ENCODE measurements around the gene SLC44A1. TPM values are rescaled to one million over a fixed set of nuclear protein-coding genes. Genes with fewer than 3 reads are reported as not detected.

Gene SLC44A1
- total and polyA plus RNA-seq, 2 of the 13 experiments (the other 11 are each of a cell fraction or from before 2014, with no cell fraction given) = 21.4 to 40.8 TPM

DNA sequence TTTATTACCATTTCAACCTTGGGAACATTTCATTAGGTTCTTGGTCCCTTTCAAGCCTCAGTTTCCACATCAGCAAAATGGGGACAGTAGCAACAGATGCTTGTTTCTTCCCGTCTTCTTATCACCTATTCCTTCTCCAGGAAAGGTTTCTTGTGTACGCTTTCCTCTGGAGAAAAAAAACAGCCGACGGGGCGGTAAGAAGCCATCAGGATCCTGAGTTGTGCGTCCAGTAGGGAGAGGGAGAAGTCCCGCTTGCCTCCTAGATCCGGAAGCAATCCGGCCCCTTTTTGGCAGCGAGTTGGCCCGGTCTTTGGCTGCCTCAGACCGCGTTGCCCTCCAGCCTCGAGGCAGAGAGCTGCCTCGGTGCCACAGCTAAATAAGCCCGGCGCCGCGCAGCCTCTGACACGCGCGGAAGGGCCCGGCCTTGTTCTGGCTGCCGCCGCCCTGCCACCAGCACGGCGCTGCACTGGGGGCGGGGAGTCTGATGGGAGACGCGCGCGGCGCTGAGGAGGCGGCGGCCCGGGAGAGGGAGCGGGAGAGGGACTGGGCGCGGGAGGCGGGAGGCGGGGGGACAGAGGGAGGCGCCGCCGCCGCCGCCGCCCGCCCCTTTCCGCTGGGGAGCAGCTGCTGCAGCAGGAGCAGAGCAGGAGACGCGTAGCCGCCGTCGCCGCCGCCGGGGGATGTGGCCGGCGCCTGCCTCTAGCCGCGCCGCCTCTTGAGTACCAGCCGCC is at the start of gene SLC44A1 (continued):
- TF ChIP-seq, protein P1, sequence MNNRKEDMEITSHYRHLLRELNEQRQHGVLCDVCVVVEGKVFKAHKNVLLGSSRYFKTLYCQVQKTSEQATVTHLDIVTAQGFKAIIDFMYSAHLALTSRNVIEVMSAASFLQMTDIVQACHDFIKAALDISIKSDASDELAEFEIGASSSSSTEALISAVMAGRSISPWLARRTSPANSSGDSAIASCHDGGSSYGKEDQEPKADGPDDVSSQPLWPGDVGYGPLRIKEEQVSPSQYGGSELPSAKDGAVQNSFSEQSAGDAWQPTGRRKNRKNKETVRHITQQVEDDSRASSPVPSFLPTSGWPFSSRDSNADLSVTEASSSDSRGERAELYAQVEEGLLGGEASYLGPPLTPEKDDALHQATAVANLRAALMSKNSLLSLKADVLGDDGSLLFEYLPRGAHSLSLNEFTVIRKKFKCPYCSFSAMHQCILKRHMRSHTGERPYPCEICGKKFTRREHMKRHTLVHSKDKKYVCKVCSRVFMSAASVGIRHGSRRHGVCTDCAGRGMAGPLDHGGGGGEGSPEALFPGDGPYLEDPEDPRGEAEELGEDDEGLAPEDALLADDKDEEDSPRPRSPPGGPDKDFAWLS (CRISPR knock-in tag; IDR thresholded peaks at IDR 0.05; ENCODE audit: borderline replicate concordance) = 0 out of 2 replicates have a peak, but pooled peaks have one; percentile 88
- peak; percentile 99 for TF ChIP-seq SMAD1 (CRISPR knock-in tag; IDR thresholded peaks at IDR 0.05; ENCODE audit: borderline replicate concordance, low read depth)
- peak; percentile 93; the same call in 1 of the 2 replicates for TF ChIP-seq ZNF124 (CRISPR knock-in tag; IDR thresholded peaks at IDR 0.05)
- TF ChIP-seq ZNF883 (CRISPR knock-in tag; IDR thresholded peaks at IDR 0.05; ENCODE audit: not compliant biosample characterization) = peak; percentile 81
- peak; percentile 98; the same call in 1 of the 2 replicates for TF ChIP-seq ZNF614 (CRISPR knock-in tag; IDR thresholded peaks at IDR 0.05; ENCODE audit: borderline replicate concordance)
- no peak for TF ChIP-seq ARID2 (CRISPR knock-in tag; IDR thresholded peaks at IDR 0.05; ENCODE audit: borderline replicate concordance)
- 0 out of 2 replicates have a peak, but pooled peaks have one; percentile 80 for TF ChIP-seq ZNF367 (CRISPR knock-in tag; IDR thresholded peaks at IDR 0.05; ENCODE audit: borderline replicate concordance)
- no peak for TF ChIP-seq SYNCRIP (IDR thresholded peaks at IDR 0.05; ENCODE audit: insufficient read depth, low read depth, low read length)
- TF ChIP-seq ZNF879 (CRISPR knock-in tag; IDR thresholded peaks at IDR 0.05) = no peak
- TF ChIP-seq MAFK (conservative IDR thresholded peaks at IDR 0.05 in 1 of 2, IDR thresholded peaks at IDR 0.05 in 1 of 2; ENCODE audit: low read length in 2 of 2) = no peak
- TF ChIP-seq, protein P2, sequence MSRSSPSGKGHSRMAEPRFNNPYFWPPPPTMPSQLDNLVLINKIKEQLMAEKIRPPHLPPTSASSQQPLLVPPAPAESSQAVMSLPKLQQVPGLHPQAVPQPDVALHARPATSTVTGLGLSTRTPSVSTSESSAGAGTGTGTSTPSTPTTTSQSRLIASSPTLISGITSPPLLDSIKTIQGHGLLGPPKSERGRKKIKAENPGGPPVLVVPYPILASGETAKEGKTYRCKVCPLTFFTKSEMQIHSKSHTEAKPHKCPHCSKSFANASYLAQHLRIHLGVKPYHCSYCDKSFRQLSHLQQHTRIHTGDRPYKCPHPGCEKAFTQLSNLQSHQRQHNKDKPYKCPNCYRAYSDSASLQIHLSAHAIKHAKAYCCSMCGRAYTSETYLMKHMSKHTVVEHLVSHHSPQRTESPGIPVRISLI (CRISPR knock-in tag; IDR thresholded peaks at IDR 0.05; ENCODE audit: borderline replicate concordance) = peak; percentile 89
- TF ChIP-seq, protein P3, sequence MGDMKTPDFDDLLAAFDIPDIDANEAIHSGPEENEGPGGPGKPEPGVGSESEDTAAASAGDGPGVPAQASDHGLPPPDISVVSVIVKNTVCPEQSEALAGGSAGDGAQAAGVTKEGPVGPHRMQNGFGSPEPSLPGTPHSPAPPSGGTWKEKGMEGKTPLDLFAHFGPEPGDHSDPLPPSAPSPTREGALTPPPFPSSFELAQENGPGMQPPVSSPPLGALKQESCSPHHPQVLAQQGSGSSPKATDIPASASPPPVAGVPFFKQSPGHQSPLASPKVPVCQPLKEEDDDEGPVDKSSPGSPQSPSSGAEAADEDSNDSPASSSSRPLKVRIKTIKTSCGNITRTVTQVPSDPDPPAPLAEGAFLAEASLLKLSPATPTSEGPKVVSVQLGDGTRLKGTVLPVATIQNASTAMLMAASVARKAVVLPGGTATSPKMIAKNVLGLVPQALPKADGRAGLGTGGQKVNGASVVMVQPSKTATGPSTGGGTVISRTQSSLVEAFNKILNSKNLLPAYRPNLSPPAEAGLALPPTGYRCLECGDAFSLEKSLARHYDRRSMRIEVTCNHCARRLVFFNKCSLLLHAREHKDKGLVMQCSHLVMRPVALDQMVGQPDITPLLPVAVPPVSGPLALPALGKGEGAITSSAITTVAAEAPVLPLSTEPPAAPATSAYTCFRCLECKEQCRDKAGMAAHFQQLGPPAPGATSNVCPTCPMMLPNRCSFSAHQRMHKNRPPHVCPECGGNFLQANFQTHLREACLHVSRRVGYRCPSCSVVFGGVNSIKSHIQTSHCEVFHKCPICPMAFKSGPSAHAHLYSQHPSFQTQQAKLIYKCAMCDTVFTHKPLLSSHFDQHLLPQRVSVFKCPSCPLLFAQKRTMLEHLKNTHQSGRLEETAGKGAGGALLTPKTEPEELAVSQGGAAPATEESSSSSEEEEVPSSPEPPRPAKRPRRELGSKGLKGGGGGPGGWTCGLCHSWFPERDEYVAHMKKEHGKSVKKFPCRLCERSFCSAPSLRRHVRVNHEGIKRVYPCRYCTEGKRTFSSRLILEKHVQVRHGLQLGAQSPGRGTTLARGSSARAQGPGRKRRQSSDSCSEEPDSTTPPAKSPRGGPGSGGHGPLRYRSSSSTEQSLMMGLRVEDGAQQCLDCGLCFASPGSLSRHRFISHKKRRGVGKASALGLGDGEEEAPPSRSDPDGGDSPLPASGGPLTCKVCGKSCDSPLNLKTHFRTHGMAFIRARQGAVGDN (CRISPR knock-in tag; IDR thresholded peaks at IDR 0.05) = peak; percentile 97
- TF ChIP-seq RFX5 (IDR thresholded peaks at IDR 0.05; ENCODE audit: low read depth, low read length) = no peak
- no peak for TF ChIP-seq NFATC3 (CRISPR knock-in tag; IDR thresholded peaks at IDR 0.05)
- TF ChIP-seq CHD2 (IDR thresholded peaks at IDR 0.05; ENCODE audit: low read depth, low read length) = peak; percentile 64; the same call in 1 of the 2 replicates
- no peak for TF ChIP-seq SMARCE1 (IDR thresholded peaks at IDR 0.05; ENCODE audit: borderline replicate concordance)
- TF ChIP-seq, protein P4, sequence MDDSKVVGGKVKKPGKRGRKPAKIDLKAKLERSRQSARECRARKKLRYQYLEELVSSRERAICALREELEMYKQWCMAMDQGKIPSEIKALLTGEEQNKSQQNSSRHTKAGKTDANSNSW (CRISPR knock-in tag; IDR thresholded peaks at IDR 0.05; ENCODE audit: borderline replicate concordance) = peak; percentile 78; the same call in 1 of the 2 replicates
- no peak for TF ChIP-seq ZNF75D (CRISPR knock-in tag; IDR thresholded peaks at IDR 0.05; ENCODE audit: borderline replicate concordance)
- TF ChIP-seq ZNF354B (CRISPR knock-in tag; IDR thresholded peaks at IDR 0.05) = no peak
- TF ChIP-seq MZF1 (CRISPR knock-in tag; IDR thresholded peaks at IDR 0.05; ENCODE audit: borderline replicate concordance) = no peak; the same call in 1 of the 2 replicates
- TF ChIP-seq ZMYM4 (CRISPR knock-in tag; IDR thresholded peaks at IDR 0.05) = peak; percentile 96
